Myocyte (in vitro differentiated cells): ENCODE results near the gene KCNG2. TPM values are rescaled to one million over a fixed set of nuclear protein-coding genes. Genes with fewer than 3 reads are reported as not detected.

ENCODE experiments used
- DNase-seq: peaks from one replicate; pipeline ENCODE4 v3.0.0-alpha.2; 2012; ENCODE audit warnings: low read depth
- total RNA-seq: library from RNA; depleted of rRNA; stranded (reverse); fragments of >200 nt; gene quantifications from 2 replicates; pipeline ENCODE4 v1.2.3, GENCODE V29; 2014

KCNG2 gene
- total RNA-seq, 1 donor from 2014 or later: 0.08 TPM

- no peak for DNase-seq
Observed at GRCh38 chr18:79902075-79902474, 104.3 kb downstream of the KCNG2 start.

GRCh38 chr18:79902640-79903039 is 104.9 kb downstream of the KCNG2 start:
- DNase-seq: no peak

GRCh38 chr18:79903071-79903635 is 105.4 kb downstream of the KCNG2 start:
- DNase-seq: no peak

DNA sequence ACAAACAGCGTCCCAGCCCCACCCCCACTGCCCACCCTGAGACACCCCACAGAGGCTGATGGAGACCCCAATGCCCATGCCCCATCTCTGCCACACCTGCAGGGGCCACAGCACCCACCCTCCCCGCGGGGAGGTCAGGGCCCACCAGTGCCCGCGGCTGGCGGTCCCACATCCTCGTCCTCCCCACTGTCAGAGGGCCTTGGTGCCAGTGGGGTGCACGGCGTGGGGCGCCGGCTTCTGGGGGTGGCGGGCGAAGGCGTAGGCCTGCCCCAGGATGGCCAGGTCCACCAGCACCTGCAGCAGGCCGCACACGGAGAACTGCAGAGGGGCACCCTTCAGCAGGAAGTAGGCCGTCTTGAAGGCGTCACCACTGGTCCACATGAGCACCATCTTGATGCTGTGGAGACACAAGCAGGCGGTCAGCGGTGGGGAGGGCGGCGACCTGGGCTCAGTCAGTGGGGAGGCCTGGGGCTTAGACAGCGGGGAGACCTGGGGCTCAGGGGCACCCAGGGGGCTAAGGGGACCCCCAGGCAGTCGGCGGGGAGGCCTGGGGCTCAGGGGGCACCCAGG is 106.1 kb downstream of the KCNG2 start:
- DNase-seq: no peak

- DNase-seq: no peak
Observed at GRCh38 chr18:79904357-79905147, 106.8 kb downstream of the KCNG2 start.

GRCh38 chr18:79905389-79905911 is 107.7 kb downstream of the KCNG2 start:
- DNase-seq: no peak

GRCh38 chr18:79905993-79906392 is 108.3 kb downstream of the KCNG2 start:
- DNase-seq: no peak

DNA sequence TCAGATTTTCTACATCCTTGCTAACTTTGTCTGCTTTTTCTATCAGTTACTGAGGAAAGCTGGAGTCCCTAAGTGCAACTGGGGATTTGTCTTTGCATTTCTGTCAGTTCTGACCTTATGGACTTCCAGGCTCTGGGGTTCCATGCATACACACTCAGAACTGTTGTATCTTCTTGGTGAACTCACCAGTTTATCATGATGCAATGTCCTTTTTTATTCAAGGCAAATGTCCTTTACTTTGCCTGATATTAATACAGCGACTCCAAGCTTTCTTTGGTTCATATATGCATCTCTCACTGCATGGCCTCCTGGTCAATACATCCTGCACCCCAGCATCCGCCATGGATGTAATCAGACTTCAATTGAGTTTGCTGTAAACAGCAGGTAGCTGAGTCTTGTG is 109.0 kb downstream of the KCNG2 start:
- DNase-seq: no peak

GRCh38 chr18:79910563-79911343 is 113.0 kb downstream of the KCNG2 start:
- no peak for DNase-seq

DNA sequence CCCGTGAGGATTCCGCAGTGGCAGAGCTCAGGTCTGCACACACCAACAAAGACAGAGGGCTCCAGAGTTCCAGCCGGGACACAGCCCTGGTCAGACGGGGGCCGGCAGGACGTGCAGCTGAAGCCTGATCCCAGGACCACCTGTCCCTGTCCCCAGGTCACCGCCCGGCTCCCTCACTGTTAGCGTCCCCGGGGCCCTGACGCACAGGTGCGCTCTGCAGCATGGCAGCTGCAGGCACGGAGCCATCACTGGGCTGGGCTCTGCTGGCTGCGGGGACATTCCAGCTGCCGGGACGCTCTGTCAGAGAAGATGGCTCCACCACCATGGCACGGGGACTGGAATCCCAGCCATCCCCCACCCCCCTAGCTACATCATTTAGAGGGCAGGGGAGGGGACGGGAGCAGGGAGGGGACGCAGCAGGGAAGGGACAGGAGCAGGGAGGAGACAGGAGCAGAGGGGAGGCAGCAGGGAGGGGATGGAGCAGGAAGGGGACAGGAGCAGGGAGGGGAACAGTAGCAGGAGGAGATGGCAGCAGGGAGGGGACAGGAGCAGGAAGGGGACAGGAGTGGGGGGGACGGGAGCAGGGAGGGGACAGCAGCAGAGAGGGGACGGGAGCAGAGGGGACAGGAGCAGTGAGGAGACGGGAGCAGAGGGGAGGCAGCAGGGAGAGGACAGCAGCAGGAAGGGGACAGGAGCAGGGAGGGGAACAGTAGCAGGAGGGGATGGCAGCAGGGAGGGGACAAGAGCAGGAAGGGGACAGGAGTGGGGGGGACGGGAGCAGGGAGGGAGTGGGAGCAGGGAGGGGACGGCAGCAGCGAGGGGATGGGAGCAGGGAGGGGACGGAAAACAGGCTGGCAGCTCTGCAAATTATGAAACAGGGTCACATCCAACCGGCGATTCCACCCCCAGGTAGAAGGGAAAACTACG is 113.9 kb downstream of the KCNG2 start:
- peak; percentile 40 for DNase-seq

DNA sequence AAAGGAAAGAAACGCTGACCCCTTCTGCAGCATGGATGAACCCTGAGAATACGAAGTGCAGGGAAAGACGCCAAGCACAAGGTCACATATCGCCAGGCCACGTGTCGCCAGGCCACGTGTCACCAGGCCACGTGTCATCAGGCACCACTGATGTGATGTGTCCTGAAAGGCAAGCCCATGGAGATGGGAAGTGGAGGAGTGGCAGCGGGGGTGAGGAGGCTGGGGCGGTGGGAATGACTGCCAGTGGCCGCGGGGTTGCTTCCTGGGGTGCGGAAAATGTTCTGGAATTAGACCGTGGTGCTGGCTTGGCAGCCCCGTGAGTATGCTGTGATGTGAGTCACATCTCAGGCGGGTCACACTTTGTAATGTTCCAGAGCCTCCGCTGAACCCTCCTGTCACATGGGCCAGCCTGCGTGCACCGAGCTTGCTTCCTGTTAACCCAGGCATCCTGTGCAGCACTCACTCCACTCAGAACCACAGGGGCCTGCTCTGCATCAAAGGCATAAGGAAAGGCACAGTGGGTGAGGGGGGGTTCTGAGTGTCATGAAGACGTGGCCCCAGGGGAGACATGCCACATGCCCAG is 114.8 kb downstream of the KCNG2 start:
- peak; percentile 55 for DNase-seq

DNA sequence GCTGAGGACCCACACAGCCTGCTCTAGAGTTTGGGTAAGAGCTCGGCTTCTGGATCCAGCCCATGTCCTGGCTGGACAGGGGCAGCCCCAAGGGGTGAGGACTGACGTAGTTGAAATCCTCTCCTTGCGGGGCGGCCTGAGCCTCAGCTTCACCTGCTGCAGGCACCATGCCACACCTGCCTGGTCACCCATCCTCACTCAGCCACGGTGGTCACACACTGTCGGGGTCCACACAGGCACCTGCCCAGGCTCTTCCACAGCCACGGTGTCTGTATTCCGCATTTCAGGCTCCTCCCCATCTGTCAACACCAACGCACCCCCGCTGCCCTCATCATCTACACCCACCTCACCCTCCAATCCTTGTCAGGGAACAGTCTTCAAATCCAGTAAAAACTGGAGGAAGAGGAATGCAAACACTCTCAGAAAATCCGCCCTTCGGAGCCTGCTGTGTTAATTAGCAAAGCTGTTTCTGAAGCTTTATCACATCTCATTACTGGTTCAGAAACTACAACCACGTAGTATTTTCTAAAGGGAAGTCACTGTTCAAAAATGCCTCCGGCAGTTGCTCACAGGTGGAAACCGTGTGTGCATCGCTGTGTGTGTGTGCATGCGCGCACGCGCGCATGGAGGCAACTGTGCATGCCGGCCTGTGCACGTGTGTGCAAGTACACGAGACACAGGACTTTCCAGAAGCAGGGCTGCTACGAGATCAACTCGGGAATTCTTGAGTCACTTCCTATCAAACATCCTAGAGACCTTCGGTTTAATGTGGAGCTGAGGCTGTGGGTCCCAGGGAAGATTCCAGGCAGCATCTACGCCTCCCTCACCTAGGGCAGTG is 115.5 kb downstream of the KCNG2 start:
- DNase-seq: no peak

DNA sequence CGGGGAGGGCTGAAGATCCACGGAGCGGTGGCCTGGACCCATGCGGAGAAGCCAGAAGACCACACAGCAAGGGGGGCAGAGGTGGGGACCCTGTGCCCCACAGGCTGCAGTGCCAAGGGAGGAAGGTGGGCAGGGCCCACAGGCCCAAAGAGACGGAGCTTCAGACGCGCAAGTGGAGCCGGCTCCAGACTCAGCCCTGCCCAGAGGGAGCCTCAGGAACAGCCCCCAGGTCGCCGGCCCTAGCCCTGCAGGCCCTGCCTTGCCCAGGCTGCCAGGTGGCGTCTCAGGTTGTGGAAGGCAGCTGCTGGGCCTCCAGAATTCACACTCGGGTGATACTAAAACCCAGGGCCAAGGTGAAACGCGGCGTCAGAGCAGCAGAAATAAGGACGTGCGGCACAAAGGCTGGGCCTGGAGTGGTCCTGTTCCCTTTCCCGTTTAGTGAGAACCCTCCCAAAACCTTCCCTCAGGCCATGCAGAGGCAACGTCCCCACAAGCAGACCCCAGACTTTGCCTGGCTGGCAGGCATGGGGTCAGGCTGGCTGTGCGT is 116.9 kb downstream of the KCNG2 start:
- DNase-seq: no peak

- DNase-seq: no peak
Observed at GRCh38 chr18:79915161-79916127, 117.7 kb downstream of the KCNG2 start.

DNA sequence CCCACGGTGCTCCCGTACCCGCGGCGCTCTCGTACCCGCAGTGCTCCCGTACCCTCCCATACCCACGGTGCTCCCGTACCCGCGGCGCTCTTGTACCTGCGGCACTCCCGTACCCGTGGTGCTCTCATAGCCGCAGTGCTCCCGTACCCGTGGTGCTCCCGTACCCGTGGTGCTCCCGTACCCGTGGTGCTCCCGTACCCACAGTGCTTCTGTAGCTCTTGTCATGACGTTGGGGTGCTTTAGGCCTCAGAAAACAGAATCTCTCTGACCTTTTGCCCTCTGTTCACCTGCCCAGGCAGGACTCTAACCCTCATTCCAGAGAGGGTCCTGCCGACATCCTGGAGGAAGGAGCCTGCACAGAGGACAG is 118.4 kb downstream of the KCNG2 start:
- no peak for DNase-seq

DNA sequence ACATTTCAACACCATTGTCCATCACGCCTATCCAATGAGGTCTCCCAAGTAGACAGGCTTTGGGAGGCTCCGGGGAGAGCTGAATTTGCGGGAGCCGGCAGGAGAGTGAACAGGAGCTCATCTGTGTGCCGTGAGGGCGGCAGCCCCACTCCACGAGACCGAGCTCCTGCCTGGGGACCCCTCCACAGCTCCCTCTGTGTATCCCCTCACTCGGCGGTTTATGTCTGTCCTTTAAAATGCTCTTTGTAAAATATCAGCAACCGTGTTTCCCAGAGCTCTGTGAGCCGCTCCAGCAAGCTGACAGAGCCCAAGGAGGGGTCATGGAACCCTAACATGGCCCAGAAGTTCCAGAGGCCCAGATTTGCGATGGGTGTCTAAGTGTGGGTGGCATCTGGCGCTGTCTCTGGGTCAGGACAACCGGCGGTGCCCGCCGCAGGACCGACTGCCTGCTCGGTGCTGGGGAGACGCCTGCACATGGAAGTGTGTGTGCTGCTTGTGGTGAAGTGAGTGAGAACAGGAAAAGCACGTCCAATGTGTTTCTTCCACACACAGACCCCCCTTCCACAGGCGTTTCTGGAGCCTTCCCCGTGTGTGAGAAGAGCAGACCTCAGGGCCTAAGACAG is 118.9 kb downstream of the KCNG2 start:
- no peak for DNase-seq

GRCh38 chr18:79917169-79917852 is 119.6 kb downstream of the KCNG2 start:
- no peak for DNase-seq
